HepG2 (cell line): ENCODE data around the gene DDX23. TPM values are rescaled to one million over a fixed set of nuclear protein-coding genes. Genes with fewer than 3 reads are reported as not detected.

Experiments used
- ATAC-seq: fragments of 200-7000 bp; cut with Tn5 transposase; 3 replicates; pipeline ENCODE4 v1.9.1; 2020; ENCODE audit warnings: mild to moderate bottlenecking, moderate library complexity
- BruUV-seq: library from RNA; stranded (reverse); fragments of 400-500 nt; replicated peaks from 2 replicates; lab custom pipeline; 2021; lab: Mats Ljungman, UMichigan
- CTCF ChIA-PET: fragments of 300-600 bp; formaldehyde crosslinking; extraction: SDS; loops from one replicate; lab custom pipeline; 2021; ENCODE audit warnings: low total read pairs, inconsistent platforms, low intra/inter-chr PET ratio; lab: Yijun Ruan, JAX
- POLR2A ChIA-PET: fragments of 350-600 bp; sonication (Branson Sonifier 250); formaldehyde crosslinking; loops from one replicate; lab custom pipeline; 2020; ENCODE audit warnings: antibody characterized with exemption, inconsistent platforms; lab: Yijun Ruan, JAX
- DNase-seq: peaks from one replicate; pipeline ENCODE4 v3.0.0-alpha.2; 2015; ENCODE audit warnings: low spot score
- FAIRE-seq: peaks from 3 replicates; lab custom pipeline; 2011; peaks lifted over from hg19 to GRCh38; lab: Jason Lieb, UNC
- H2AFZ ChIP-seq: one replicate; pipeline ENCODE4 v1.6.1; 2011; ENCODE audit warnings: low read length, inconsistent platforms
- H3K27ac ChIP-seq: fragments of 300-600 bp; 3 replicates; pipeline ENCODE4 v1.8.0; 2011; ENCODE audit warnings: mixed run types, mild to moderate bottlenecking, mixed read lengths, low read length, inconsistent platforms; ENCODE audit not compliant: insufficient read depth; ENCODE audit errors: extremely low read length
- H3K27me3 ChIP-seq, 2 experiments: fragments of 200-600 bp in 1 of 2; 2 replicates in 1 of 2; 3 replicates in 1 of 2; pipeline versions ENCODE4 v1.6.0 to v1.8.0; 2011; ENCODE audit warnings: low read length in 2 of 2, mild to moderate bottlenecking in 2 of 2, moderate library complexity in 2 of 2, inconsistent platforms in 1 of 2; ENCODE audit not compliant: insufficient read depth in 2 of 2, control insufficient read depth in 1 of 2
- H3K36me3 ChIP-seq, 2 experiments: fragments of 200-600 bp in 1 of 2; replicated peaks in 1 of 2; 2 replicates in 1 of 2; 3 replicates in 1 of 2; pipeline versions ENCODE4 v1.5.1 to v1.8.0; 2011; ENCODE audit warnings: low read length in 2 of 2, inconsistent platforms in 1 of 2; ENCODE audit not compliant: insufficient read depth in 2 of 2, control insufficient read depth in 1 of 2
- H3K4me1 ChIP-seq: 2 replicates; pipeline ENCODE4 v1.5.1; 2012; ENCODE audit warnings: low read length, inconsistent platforms; ENCODE audit not compliant: insufficient read depth
- H3K4me2 ChIP-seq: 2 replicates; pipeline ENCODE4 v1.6.0; 2011; ENCODE audit warnings: low read depth, low read length, inconsistent platforms
- H3K4me3 ChIP-seq, 3 experiments: fragments of 200-600 bp in 1 of 3; sonication (generic), shearing (Covaris generic) in 1 of 3; replicated peaks in 1 of 3; 2 replicates each; pipeline ENCODE4 v1.5.1; 2011 to 2016; ENCODE audit warnings: low read length in 3 of 3, inconsistent platforms in 2 of 3, low read depth in 2 of 3, mild to moderate bottlenecking in 2 of 3, control low read depth in 1 of 3, mixed read lengths in 1 of 3; ENCODE audit not compliant: insufficient read depth in 1 of 3
- H3K79me2 ChIP-seq: one replicate; pipeline ENCODE4 v1.6.1; 2011; ENCODE audit warnings: low read length, inconsistent platforms; ENCODE audit not compliant: insufficient read depth
- H3K9ac ChIP-seq: 2 replicates; pipeline ENCODE4 v1.6.0; 2011; ENCODE audit warnings: mild to moderate bottlenecking, low read depth, low read length, inconsistent platforms; ENCODE audit not compliant: insufficient read depth
- H3K9me3 ChIP-seq: 2 replicates; pipeline ENCODE4 v1.5.1; 2012; ENCODE audit warnings: mild to moderate bottlenecking, low read length
- H4K20me1 ChIP-seq: 2 replicates; pipeline ENCODE4 v1.6.0; 2011; ENCODE audit warnings: inconsistent platforms, mild to moderate bottlenecking, low read length, moderate library complexity; ENCODE audit not compliant: insufficient read depth
- ATF7-NPFF ChIP-seq: sonication (generic); formaldehyde crosslinking; IDR thresholded peaks from 2 replicates; pipeline ENCODE4 v1.8.1; 2023; ENCODE audit warnings: mild to moderate bottlenecking, low read depth, missing genetic modification reagents, moderate library complexity
- BRF2 ChIP-seq: sonication (generic); formaldehyde crosslinking; IDR thresholded peaks from 2 replicates; pipeline ENCODE4 v1.8.1; 2022; ENCODE audit warnings: mild to moderate bottlenecking, missing genetic modification reagents
- E2F1 ChIP-seq: sonication (generic); formaldehyde crosslinking; IDR thresholded peaks from 2 replicates; pipeline ENCODE4 v1.5.0; 2020; ENCODE audit warnings: missing genetic modification reagents
- ETV5 ChIP-seq: IDR thresholded peaks from 2 replicates; pipeline ENCODE4 v1.6.1; 2018; ENCODE audit warnings: missing biosample characterization, missing genetic modification reagents, inconsistent platforms, borderline replicate concordance
- HNRNPL ChIP-seq: fragments of 200-400 bp; formaldehyde crosslinking; IDR thresholded peaks from 2 replicates; pipeline ENCODE4 v1.6.1; 2017; ENCODE audit warnings: mild to moderate bottlenecking, low read depth, low read length
- MEIS2 ChIP-seq: sonication (generic); formaldehyde crosslinking; IDR thresholded peaks from 2 replicates; pipeline ENCODE4 v1.9.0; 2021; ENCODE audit warnings: mild to moderate bottlenecking, missing genetic modification reagents
- PCBP1 ChIP-seq: fragments of 200-400 bp; formaldehyde crosslinking; IDR thresholded peaks from 2 replicates; pipeline ENCODE4 v1.6.1; 2017; ENCODE audit warnings: mild to moderate bottlenecking, low read depth, low read length, borderline replicate concordance
- REST ChIP-seq, 2 experiments: IDR thresholded peaks; 2 replicates each; pipeline ENCODE4 v1.6.1; 2011 to 2012; ENCODE audit warnings: low read length in 2 of 2, borderline replicate concordance in 1 of 2, low read depth in 1 of 2, mild to moderate bottlenecking in 1 of 2, moderate library complexity in 1 of 2
- SAFB2 ChIP-seq: sonication (generic); formaldehyde crosslinking; IDR thresholded peaks from 2 replicates; pipeline ENCODE4 v1.5.1; 2020; ENCODE audit warnings: missing genetic modification reagents, low read depth, mild to moderate bottlenecking, borderline replicate concordance
- ZIK1 ChIP-seq: sonication (generic); formaldehyde crosslinking; IDR thresholded peaks from 2 replicates; pipeline ENCODE4 v1.5.0; 2020; ENCODE audit warnings: mild to moderate bottlenecking, low read depth, missing genetic modification reagents, borderline replicate concordance
- ZMYM3 ChIP-seq: sonication (generic); formaldehyde crosslinking; IDR thresholded peaks from 2 replicates; pipeline ENCODE4 v1.5.1; 2020; ENCODE audit warnings: mild to moderate bottlenecking, missing genetic modification reagents
- ZNF180 ChIP-seq: sonication (generic); formaldehyde crosslinking; IDR thresholded peaks from 2 replicates; pipeline ENCODE4 v1.4.0; 2020; ENCODE audit warnings: low read depth, missing genetic modification reagents, borderline replicate concordance
- ZNF232 ChIP-seq: sonication (generic); formaldehyde crosslinking; IDR thresholded peaks from 2 replicates; pipeline ENCODE4 v1.4.0; 2020; ENCODE audit warnings: missing genetic modification reagents, borderline replicate concordance
- ZNF598 ChIP-seq: sonication (generic); formaldehyde crosslinking; IDR thresholded peaks from 2 replicates; pipeline ENCODE4 v1.5.1; 2020; ENCODE audit warnings: mild to moderate bottlenecking, missing genetic modification reagents, borderline replicate concordance
- ZNF720 ChIP-seq: sonication (generic); formaldehyde crosslinking; IDR thresholded peaks from 2 replicates; pipeline ENCODE4 v1.4.0; 2020; ENCODE audit warnings: missing genetic modification reagents
- ZZZ3 ChIP-seq: sonication (generic); formaldehyde crosslinking; IDR thresholded peaks from 2 replicates; pipeline ENCODE4 v1.4.0; 2020; ENCODE audit warnings: missing genetic modification reagents, mild to moderate bottlenecking, borderline replicate concordance
- WGBS: methylation state at CpG from one replicate; pipeline ENCODE4 v1.1.6; 2017; ENCODE audit warnings: low lambda C conversion rate; 5-methylcytosine and 5-hydroxymethylcytosine counted together
- in situ Hi-C: cut with HindIII; loops from 2 replicates; pipeline ENCODE4 v1.10.0; 2017; ENCODE audit warnings: low pct_unique_long_range_greater_than_20kb; ENCODE audit not compliant: extremely low pct_ligation_motif_present
- intact Hi-C: fragments of 100-400 bp; cut with micrococcal nuclease; formaldehyde crosslinking; loops from one replicate; pipeline ENCODE4 v1.10.0; 2022; ENCODE audit not compliant: unreplicated experiment
- polyA plus RNA-seq, 8 experiments: library from polyadenylated mRNA; depleted of rRNA in 3 of 8; stranded (reverse) in 7 of 8; unstranded in 1 of 8; fragments of >200 nt; fragmentation: Illumina TruSeq in 4 of 8; extraction: Trizol in 4 of 8; gene quantifications; 2 replicates each; pipeline versions ENCODE4 v1.2.1 to v1.2.3, GENCODE V29; 2011 to 2016; ENCODE audit warnings: low read depth in 4 of 8, missing spikeins in 1 of 8, mixed read lengths in 1 of 8; ENCODE audit not compliant: insufficient read depth in 1 of 8
- total RNA-seq, 5 experiments: library from RNA; depleted of rRNA; stranded (reverse); fragments of >200 nt; fragmentation: Illumina TruSeq; extraction: Trizol; gene quantifications; 2 replicates each; pipeline ENCODE4 v1.2.3, GENCODE V29; 2016; ENCODE audit warnings: low read depth in 1 of 5

Gene DDX23
- total and polyA plus RNA-seq, 2 of the 13 experiments (the other 11 are each of a cell fraction or from before 2014, with no cell fraction given) = 35.7 to 90.0 TPM

GRCh38 chr12:48823281-48823680 lies 28.7 kb downstream of the DDX23 start:
- H2AFZ ChIP-seq = no peak overlapping the region
- H3K79me2 ChIP-seq = no peaks in the 10 kb centered on the region
- no peaks in the 10 kb centered on the region for H3K9me3 ChIP-seq
- 26% methylated on average over 11 of the region's 11 CpGs for WGBS
- H3K4me1 ChIP-seq = 0 out of 2 replicates have a peak, but pooled peaks cover under 1% of the 10 kb centered on the region
- intact Hi-C loops = no loop called here
- no peaks in the 10 kb centered on the region for H3K36me3 ChIP-seq
- CTCF ChIA-PET = no interaction called here
- H3K27me3 ChIP-seq = peaks cover 8 to 67% of the 10 kb centered on the region in 2 experiments; a peak in 4 of 5 replicates
- no peak overlapping the region for H3K4me3 ChIP-seq
- DNase-seq (no peak), ATAC-seq (no peak), FAIRE-seq (no peak)
- no TSS peak for BruUV-seq
- no peak overlapping the region for H3K9ac ChIP-seq
- in situ Hi-C loops = no loop called here
- H3K27ac ChIP-seq = no peak overlapping the region
- no peaks in the 10 kb centered on the region; the same call in 1 of the 2 replicates for H4K20me1 ChIP-seq
- POLR2A ChIA-PET = no interaction called here
- H3K4me2 ChIP-seq = no peak overlapping the region
- no peak for TF ChIP-seq ZZZ3
- no peak for TF ChIP-seq REST (IDR thresholded peaks at IDR 0.05; ENCODE audit: borderline replicate concordance in 1 of 2, low read depth in 1 of 2, low read length in 2 of 2)
- no peak for TF ChIP-seq ZNF598 (CRISPR knock-in tag)
- no peak for TF ChIP-seq ZNF232 (CRISPR knock-in tag)
- TF ChIP-seq ZNF720 (CRISPR knock-in tag) = no peak
- TF ChIP-seq MEIS2 (CRISPR knock-in tag) = no peak
- TF ChIP-seq ZNF180 (CRISPR knock-in tag) = no peak
- TF ChIP-seq BRF2 (CRISPR knock-in tag) = no peak
- no peak for TF ChIP-seq ETV5 (CRISPR knock-in tag)
- TF ChIP-seq SAFB2 (CRISPR knock-in tag) = no peak
- TF ChIP-seq ATF7-NPFF (CRISPR knock-in tag) = no peak
- TF ChIP-seq E2F1 = no peak
- TF ChIP-seq HNRNPL = no peak
- no peak for TF ChIP-seq ZIK1 (CRISPR knock-in tag)
- no peak for TF ChIP-seq PCBP1
- no peak for TF ChIP-seq ZMYM3 (CRISPR knock-in tag)
